HG02981 (cell line): ENCODE measurements around the gene FBXW7.

ENCODE experiments used
- ATAC-seq: cut with Tn5 transposase; IDR thresholded peaks from one replicate; pipeline ENCODE4 v1.9.1; 2021; ENCODE audit warnings: mild to moderate bottlenecking, moderate library complexity; ENCODE audit not compliant: unreplicated experiment

FBXW7 gene

DNA sequence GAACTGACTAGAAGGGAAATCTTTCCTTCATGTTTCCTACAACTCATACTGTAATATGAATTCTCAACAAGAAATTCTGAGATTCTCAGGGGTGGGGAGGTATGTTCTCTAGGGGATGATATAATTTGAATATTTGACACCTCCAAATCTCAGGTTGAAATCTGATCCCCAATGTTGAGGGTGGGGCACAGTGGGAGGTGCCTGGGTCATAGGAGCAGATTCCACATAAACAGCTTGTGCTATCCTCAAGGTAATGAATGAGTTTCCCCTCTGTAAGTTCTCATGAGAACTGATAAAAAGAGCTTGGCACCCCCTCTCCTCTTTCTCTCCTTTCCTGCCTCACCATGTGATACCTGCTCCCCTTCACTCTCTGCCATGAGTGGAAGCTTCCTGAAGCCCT, 21.5 kb downstream of the FBXW7 start:
- ATAC-seq = no peak

DNA sequence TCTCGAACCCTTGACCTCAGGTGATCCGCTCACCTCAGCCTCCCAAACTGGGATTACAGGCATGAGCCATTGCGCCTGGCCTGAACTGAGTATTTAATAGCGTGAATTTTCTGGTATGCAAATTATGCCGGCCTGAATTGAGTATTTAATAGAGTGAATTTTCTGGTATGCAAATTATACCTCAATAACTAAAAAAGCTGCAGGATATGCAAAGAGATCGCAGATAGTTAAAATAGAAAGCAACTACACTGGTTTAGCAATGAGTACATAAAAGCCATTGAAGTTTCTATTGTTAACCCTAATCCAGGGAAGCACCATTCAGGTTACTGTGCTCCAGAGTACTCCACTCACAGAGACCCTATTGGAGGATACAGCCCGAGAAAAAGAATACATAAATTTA, 22.8 kb downstream of the FBXW7 start:
- no peak for ATAC-seq

DNA sequence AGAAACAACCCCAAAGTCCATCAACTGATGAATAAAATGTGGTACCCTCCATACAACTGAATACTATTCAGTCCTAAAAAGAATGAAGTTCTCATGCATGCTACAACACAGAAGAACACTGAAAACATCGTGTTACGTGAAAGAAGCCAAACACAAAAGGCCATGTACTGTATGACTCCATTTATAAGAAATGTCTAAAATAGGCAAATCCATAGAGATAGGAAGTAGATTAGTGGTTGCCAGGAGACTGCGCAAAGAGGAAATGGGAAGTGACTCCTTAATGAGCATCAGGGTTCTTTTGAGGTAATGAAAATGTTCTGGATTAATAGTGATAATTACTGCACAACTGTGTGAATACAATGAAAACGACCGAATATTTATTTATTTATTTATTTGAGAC, 23.4 kb downstream of the FBXW7 start:
- ATAC-seq = no peak

GRCh38 chr4:152510349-152511147, 25.3 kb downstream of the FBXW7 start:
- ATAC-seq = peak; percentile 45

DNA sequence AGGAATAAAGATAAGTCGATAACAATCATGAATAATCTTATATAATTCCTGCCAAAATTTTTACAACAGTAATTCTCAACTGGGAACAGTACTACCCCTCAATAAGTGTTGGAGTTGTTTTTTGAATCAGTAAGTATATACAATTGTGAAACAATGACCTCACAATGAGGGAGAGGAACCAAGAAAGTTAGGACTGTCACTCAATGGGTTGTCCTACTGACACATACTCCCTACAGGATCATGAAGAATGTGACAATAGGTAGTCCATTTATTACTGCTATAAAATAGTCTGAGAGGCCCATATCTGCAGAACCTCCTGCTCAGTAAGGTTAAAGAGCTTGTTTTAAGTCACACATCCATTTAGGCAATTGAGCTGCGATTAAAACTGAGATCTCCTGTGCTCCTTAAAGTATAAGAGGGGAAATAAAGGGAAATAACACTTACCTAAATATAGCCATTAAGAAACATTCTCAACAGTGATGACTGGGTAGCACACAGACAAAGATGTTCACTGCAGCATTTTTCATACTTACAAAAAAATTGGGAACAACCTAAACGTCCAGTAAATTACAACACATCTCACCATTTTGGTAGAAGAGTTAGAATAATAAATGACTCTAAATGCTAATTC, 26.2 kb downstream of the FBXW7 start:
- ATAC-seq = no peak

GRCh38 chr4:152508818-152509217, 27.1 kb downstream of the FBXW7 start:
- ATAC-seq = no peak

- no peak for ATAC-seq
Measured at GRCh38 chr4:152508386-152508785, 27.5 kb downstream of the FBXW7 start.

DNA sequence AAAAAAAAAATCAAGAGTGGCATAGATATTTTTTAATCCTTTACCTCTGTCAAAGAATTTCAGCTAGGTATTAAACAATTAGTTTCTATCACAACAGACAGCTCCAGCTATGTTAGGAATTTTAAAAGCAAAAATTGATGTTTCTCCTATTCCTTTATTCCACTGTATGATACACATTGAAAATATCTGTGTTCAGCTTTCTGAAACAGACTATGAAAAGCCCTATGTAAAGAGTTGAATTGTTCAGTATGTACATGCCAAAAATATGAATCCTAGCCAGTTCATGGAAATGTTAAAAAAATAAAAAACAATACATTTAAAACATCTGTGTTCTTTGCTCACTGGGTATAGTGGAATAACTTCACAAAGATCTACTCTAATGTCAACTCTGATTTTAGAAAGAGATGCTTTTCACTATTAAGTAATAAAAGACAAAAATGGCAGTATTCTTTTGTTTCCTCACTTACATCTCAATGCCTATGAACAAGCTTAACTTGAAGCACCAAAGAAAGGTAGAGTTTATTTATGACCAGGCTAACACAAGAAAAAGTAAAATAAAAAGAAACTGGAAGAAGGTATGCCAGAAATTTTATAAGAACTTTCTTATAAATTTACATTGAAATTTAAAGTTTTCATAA, 32.1 kb downstream of the FBXW7 start:
- ATAC-seq = no peak

GRCh38 chr4:152501846-152502536, 33.9 kb downstream of the FBXW7 start:
- peak; percentile 60 for ATAC-seq

- peak; percentile 40 for ATAC-seq
Measured at GRCh38 chr4:152500800-152501434, 35.0 kb downstream of the FBXW7 start.

DNA sequence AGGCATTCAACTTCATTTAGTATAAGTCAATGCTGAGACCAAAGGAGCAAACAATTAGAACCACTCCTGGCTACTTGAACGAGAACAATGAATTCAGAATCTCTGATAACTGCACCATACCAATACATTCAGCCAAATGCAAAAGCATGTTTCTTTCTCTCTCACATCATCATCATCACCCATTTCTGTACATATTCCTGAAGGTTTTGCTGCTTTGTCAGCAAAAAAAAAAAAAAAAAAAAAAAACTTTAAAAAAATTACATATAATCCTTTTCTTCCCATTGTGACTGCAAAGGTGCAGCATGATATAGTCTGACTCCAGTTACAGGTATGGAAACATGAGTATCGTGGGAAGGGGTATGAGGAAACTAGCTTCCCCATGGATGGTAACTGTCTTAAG, 35.6 kb downstream of the FBXW7 start:
- no peak for ATAC-seq

GRCh38 chr4:152499344-152499743, 36.5 kb downstream of the FBXW7 start:
- no peak for ATAC-seq

GRCh38 chr4:152494020-152494419, 41.9 kb downstream of the FBXW7 start:
- no peak for ATAC-seq

DNA sequence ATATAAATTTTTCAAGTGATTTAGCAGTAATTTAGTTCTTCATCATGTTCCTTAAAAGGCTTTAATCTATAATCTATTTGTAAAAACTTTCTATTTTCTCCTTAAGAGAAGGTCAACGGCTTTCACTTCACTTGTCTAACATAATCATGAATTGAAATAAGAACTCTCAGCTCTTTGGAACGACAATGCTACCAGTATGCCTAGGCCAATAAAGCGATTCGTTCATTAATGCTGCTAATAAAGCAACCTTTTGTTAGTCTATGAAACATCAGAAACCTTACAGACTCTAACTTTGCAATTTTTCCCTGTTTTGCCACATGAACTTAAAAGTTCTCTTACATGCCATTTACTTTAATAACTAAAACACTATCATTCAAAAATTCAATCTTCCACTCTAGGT, 47.6 kb downstream of the FBXW7 start:
- ATAC-seq = no peak

DNA sequence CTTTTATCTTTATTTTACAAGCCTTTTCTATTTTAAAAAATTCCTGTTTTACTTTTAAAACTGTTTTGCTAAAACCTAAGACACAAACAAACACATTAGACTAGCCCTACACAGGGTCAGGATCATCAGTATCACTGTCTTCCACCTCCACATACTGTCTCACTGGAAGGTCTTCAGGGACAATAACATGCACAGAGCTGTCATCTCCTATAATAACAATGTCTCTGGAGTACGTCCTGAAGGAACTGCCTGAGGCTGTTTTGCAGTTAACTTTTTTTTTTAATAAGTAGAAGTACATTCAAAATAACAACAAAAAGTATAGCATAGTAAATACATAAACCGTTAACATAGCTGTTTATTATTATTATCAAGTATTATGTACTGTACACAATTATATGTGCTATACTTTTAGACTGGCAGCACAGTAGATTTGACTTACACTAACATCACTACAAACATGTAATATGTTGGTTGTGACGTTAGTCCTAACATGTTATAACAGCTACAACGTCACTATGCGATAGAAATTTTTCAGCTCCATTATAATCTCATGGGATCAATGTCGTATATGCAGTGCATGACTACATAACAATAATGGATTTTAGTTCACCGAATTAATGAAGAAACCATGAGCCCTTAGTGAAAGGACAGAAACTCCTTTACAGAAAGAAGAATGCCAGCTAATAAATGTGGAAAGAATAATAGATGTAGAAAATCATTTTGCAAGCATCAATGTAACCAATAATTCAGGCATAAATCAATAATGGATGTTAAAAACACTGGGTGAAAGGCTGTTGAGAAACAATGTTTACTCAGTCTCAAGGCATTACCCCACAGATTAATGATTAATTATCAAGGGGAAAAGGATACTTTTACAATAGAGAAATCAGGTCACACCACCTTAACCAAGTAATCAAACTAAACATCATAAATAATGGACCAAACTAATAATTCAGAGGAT, 49.2 kb downstream of the FBXW7 start:
- no peak for ATAC-seq

DNA sequence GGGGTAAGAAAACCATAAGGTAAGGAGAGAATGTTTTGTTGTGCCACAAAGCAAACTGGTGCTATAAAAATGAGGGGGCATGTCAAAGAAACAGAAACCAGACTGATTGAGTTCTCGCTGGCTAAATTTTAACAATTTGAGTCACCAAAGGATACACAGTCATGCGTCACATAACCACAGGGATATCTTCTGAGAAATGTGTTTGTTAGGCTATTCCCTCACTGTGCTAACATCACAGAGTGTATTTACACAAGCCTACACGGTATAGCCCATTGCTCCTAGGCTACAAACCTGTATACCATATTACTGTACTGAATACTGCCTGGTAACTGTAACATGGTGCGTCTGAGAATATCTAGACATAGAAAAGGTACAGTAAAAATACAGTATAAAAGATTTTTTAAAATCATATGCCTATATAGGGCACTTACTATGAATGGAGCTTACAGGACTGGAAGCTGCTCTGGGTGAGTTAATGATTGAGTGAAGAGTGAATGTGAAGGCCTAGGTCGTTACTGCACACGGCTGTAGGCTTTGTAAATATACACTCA, 50.1 kb downstream of the FBXW7 start:
- peak; percentile 97 for ATAC-seq

- ATAC-seq = no peak
Measured at GRCh38 chr4:152482211-152482610, 53.7 kb downstream of the FBXW7 start.

- ATAC-seq = no peak
Measured at GRCh38 chr4:152480901-152481300, 55.0 kb downstream of the FBXW7 start.

- no peak for ATAC-seq
Measured at GRCh38 chr4:152480326-152480725, 55.6 kb downstream of the FBXW7 start.
